Mucosa of descending colon (tissue), 3 donors: ENCODE results near the gene PCBP3. TPM values are rescaled to one million over a fixed set of nuclear protein-coding genes. Genes with fewer than 3 reads are reported as not detected.
A peak's percentile ranks its signal among the peaks of the same experiment; 100 is the strongest.
"Not testable (repeated sequence)": the region's sequence is repeated elsewhere in the genome, so short reads cannot be mapped to it uniquely, and the experiment has no call there.

Experiments used
- ATAC-seq: fragments of 200-7000 bp; cut with Tn5 transposase; one replicate; pipeline ENCODE4 v1.9.1; 2020; ENCODE audit warnings: mild to moderate bottlenecking, moderate library complexity
- DNase-seq, 3 donors: peaks; one replicate each; pipeline ENCODE4 v3.0.0-alpha.2; 2020
- H3K36me3 ChIP-seq: fragments of 200-600 bp; one replicate; pipeline ENCODE4 v1.8.0; 2021; ENCODE audit warnings: low read depth, mild to moderate bottlenecking
- H3K4me1 ChIP-seq: fragments of 200-600 bp; one replicate; pipeline ENCODE4 v1.8.0; 2021; ENCODE audit warnings: low read depth, mild to moderate bottlenecking
- H3K4me3 ChIP-seq: fragments of 200-600 bp; one replicate; pipeline ENCODE4 v1.8.0; 2021; ENCODE audit warnings: mild to moderate bottlenecking
- H3K9me3 ChIP-seq: fragments of 200-600 bp; one replicate; pipeline ENCODE4 v1.8.0; 2021; ENCODE audit warnings: mild to moderate bottlenecking
- intact Hi-C, 2 donors: fragments of 100-400 bp; cut with DNase I in 1 of 2; cut with micrococcal nuclease in 1 of 2; formaldehyde crosslinking; loops; one replicate each; pipeline versions ENCODE4 v1.11.0 to v1.11.1; 2022; cut with DNase I, micrococcal nuclease
- total RNA-seq, 3 donors: library from RNA; stranded (reverse); fragmentation: NEBNext Ultra II Directional in 2 of 3; extraction: Animal tissue kit (Norgen Biotek cat#: 25700) in 2 of 3; gene quantifications; one replicate each; pipeline versions ENCODE4 v1.2.1 to v1.2.4, GENCODE V29; 2021 to 2023
- TF ChIP-seq, protein P1 (sequence below): fragments of 200-600 bp; IDR thresholded peaks from one replicate; pipeline ENCODE4 v1.8.0; 2022; ENCODE audit warnings: antibody characterized with exemption, mild to moderate bottlenecking
- donor health status: DM: no; HTN: no; CAD: no; lungs with moderate emphysema.
- donor health status: DM: no; HTN: no; CAD: no.
- donor health status: DM: no; HTN: yes; CAD: no.

PCBP3 gene
- total RNA-seq, 3 donors from 2014 or later, result 4.5 to 18.4 (median 7.6) TPM

DNA sequence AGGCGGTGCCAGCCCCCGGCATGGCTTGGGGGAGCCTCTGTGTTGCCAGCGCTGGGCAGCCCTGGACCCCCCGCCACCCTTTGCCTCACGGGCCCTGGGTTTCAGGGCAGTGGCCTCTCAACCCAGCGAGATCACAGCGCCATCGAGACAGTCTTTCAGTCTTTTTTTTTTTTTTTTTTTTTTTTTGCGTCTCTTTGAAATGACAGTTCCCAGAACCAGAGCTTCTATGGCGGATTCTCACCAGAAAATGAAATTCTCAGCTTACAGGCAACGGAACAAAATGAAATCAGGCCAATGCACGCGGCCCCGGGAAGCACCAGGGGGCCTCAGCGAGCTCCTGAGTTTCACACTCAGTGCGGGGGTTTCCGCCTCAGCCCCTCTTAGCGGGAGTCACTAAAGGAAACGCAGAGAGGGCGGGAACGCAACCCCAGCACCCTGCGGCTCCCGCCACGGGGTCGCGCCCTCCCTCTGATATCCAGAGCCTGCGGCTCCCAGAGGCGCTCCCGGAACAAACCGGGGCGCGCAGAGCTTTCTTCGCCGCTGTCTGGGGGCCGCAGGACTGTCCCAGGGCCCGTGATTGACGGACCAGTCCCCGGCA is 330.0 kb downstream of the PCBP3 start:
- ATAC-seq (peak; percentile 49), DNase-seq (peak; percentile 72 to 74 (median 73))
- Histone ChIP-seq H3K4me1 (peaks cover 19% of the 10 kb centered on the region), H3K9me3 (no peaks in the 10 kb centered on the region), H3K36me3 (no peaks in the 10 kb centered on the region), H3K4me3 (peak overlapping the region; percentile 17)
- intact Hi-C loops, result no loop called here
- TF ChIP-seq, protein P1, sequence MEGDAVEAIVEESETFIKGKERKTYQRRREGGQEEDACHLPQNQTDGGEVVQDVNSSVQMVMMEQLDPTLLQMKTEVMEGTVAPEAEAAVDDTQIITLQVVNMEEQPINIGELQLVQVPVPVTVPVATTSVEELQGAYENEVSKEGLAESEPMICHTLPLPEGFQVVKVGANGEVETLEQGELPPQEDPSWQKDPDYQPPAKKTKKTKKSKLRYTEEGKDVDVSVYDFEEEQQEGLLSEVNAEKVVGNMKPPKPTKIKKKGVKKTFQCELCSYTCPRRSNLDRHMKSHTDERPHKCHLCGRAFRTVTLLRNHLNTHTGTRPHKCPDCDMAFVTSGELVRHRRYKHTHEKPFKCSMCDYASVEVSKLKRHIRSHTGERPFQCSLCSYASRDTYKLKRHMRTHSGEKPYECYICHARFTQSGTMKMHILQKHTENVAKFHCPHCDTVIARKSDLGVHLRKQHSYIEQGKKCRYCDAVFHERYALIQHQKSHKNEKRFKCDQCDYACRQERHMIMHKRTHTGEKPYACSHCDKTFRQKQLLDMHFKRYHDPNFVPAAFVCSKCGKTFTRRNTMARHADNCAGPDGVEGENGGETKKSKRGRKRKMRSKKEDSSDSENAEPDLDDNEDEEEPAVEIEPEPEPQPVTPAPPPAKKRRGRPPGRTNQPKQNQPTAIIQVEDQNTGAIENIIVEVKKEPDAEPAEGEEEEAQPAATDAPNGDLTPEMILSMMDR, result peak; percentile 54

DNA sequence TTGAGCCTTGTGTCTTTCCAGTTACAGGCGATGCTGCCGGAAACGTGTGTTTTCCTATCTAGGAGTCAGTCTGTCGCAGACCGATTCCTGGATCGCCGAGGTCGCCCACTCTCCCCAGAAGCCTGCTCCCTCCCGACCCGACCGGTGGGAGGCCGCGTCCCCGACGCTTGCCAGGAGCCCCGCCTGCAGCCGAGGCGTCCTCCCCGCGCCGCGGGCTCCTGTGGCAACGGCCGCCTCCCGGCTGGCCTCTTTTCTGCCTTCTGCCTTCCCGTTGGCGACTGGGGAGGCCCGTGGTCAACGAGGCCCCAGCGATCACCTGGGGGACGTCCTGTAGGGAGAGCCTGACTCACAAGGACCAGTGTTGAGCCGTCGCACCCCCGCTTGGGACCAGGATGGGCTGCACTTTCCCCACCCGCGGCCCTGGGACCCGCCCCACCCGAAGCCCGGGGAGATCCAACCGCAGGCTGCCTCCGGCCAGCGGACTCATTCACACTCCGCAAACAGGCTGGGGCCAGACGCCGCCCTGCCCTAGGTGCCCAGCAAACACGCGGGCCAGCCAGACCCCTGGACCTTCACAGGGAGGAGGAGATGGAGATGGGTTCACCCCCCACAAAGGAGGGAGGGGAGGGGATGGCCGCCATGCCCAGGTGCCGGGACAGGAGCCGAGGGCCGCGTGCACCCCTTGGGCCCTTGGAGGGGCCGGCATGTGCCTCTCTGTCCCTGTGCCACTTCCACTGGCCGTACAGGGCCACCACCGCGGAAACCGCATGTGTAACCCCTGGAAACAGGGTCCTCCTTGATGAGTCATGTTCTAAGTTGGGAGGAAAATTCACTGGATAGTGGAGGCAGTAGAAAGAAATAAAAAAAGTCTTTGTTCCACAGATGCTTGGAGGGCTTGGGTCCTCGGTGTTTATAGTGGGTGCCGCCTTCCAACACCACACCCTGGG is 330.8 kb downstream of the PCBP3 start:
- H3K4me1 ChIP-seq, result peaks cover 19% of the 10 kb centered on the region
- intact Hi-C loops, result no loop called here
- ATAC-seq, result peak; percentile 10

DNA sequence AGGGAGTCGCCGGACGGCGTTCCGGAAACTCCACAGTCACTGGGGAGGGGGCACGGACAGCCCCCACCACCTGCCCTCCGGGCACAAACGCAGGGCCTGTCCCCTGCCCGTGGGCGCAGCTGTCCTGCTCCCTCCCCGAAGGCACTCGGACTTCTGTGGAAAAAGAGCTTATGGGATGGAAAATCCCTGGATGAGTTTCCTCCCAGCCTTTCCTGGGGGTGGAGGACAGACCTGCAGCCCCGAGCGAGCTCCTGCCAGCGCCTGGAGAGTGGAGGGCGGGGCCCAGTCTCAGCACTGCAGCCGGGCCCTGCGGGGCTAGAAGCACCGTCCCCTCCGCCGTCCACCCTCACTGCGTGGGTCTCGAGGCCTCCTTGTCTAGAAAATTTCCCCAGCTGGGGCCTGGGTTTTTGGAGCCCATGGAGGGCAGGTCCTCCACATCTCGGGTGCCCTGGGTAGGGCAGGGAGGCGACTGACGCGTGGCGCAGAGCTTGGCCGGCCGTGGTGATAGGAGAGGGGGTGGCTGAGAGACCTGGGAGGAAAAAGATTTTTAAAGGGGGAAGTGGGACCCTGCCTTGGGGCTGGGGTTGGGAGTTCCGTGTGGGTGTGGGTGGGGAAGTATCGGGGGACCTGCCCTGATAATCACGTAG is 331.6 kb downstream of the PCBP3 start:
- DNase-seq (peak in 2 of 3 donors; percentile 59 to 60), ATAC-seq (peak; percentile 17)
- Histone ChIP-seq H3K9me3 (no peaks in the 10 kb centered on the region), H3K4me1 (peaks cover 19% of the 10 kb centered on the region), H3K4me3 (no peak overlapping the region), H3K36me3 (no peaks in the 10 kb centered on the region)
- TF ChIP-seq, protein P1, result no peak
- intact Hi-C loops, result no loop called here

More for the DNA sequence above, 330.8 kb downstream of the PCBP3 start:
- Histone ChIP-seq H3K9me3 (no peaks in the 10 kb centered on the region), H3K4me3 (peak overlapping the region; percentile 17), H3K36me3 (no peaks in the 10 kb centered on the region)
- TF ChIP-seq, protein P1, result no peak
- peak in 2 of 3 donors; percentile 55 to 63 for DNase-seq

DNA sequence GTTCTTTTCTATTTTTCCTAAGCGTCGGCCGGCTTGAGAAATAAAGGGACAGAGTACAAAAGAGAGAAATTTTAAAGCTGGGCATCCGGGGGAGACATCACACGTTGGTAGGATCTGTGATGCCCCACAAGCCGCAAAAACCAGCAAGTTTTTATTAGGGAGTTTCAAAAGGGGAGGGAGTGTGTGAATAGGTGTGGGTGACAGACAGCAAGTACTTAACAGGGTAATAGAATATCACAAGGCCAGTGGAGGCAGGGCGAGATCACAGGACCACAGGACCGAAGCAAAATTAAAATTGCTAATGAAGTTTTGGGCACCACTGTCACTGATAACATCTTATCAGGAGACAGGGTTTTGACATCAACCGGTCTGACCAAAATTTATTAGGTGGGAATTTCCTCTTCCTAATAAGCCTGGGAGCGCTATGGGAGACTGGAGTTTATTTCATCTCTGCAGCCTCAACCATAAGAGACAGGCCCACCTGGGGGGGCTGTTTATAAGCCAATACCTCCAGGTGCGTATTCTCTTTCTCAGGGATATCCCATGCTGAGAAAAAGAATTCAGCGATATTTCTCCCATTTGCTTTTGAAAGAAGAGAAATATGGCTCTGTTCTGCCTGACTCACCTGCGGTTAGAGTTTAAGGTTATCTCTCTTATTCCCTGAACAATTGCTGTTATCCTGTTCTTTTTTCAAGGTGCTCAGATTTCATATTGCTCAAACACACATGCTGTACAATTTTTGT is 332.3 kb downstream of the PCBP3 start:
- DNase-seq, H3K4me3 ChIP-seq, ATAC-seq, intact Hi-C loops, H3K36me3 ChIP-seq, H3K9me3 ChIP-seq: not testable (repeated sequence)
- peaks cover 19% of the 10 kb centered on the region for H3K4me1 ChIP-seq

DNA sequence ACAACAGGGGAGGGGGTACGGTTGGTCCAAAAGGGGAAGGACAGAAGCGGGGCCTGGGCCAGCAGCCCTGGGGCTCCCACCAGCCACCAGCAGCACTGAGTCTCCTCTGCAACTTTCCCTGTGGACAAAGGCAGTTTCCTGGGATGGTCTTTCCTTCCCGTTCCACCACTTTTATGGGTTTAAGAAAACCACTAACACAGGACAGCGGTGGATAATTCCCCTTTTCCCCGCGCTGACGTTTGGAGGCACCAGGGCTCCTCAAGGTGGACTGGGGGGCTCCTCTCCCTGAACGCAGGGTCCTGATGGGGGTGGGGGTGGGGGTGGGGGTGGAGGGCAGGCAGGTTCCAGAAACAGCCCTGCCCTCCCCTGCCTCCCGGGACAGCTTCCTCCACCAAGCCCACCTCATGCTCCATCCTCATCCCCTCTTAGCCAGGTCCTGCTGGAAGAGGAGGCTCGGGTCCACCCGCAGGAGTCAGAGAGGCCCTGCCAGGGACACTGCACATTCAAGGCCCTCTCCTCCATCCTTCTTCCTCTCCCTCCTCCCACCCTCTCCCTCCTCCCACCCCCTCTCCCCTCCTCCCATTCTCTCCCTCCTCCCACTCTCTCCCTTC is 333.3 kb downstream of the PCBP3 start:
- TF ChIP-seq, protein P1, result no peak
- H3K4me3 ChIP-seq, result no peak overlapping the region
- ATAC-seq, result no peak
- H3K4me1 ChIP-seq, result peaks cover 20% of the 10 kb centered on the region
- no peaks in the 10 kb centered on the region for H3K36me3 ChIP-seq
- intact Hi-C loops, result no loop called here
- H3K9me3 ChIP-seq, result no peaks in the 10 kb centered on the region
- DNase-seq, result peak in 1 of 3 donors; percentile 10
